Fibroblast of skin of back (primary cell): ENCODE data around the gene ENG. TPM values are rescaled to one million over a fixed set of nuclear protein-coding genes. Genes with fewer than 3 reads are reported as not detected.
"Not testable (repeated sequence)": the region's sequence is repeated elsewhere in the genome, so short reads cannot be mapped to it uniquely, and the experiment has no call there.

Source experiments
- DNase-seq: peaks from one replicate; pipeline ENCODE4 v3.0.0-alpha.2; 2013
- polyA plus RNA-seq, 2 experiments: library from polyadenylated mRNA; unstranded; fragments of 120-200 nt; gene quantifications; one replicate each; pipeline ENCODE4 v1.2.1, GENCODE V29; 2013; ENCODE audit not compliant: insufficient read length in 2 of 2

The ENG gene
- polyA plus RNA-seq (2013, experiment 1 of 2; ENCODE audit: insufficient read length) = 115 TPM
- 56.2 TPM for polyA plus RNA-seq (2013, experiment 2 of 2; ENCODE audit: insufficient read length)

GRCh38 chr9:127854184-127854806, at the start of gene ENG:
ENG (minus strand) TSS chr9:127854658; CDS start chr9:127854355, 303 bp downstream.
- peak; percentile 82 for DNase-seq

- DNase-seq = peak; percentile 64
Measured at GRCh38 chr9:127903557-127904475, 49.4 kb upstream of the ENG start.

GRCh38 chr9:127899128-127899943, 44.9 kb upstream of the ENG start, which contains the start of gene ST6GALNAC6:
ST6GALNAC6 (minus strand) TSS chr9:127899603; CDS start chr9:127897981, 1,622 bp downstream.
- DNase-seq = peak; percentile 79

GRCh38 chr9:127898433-127899127, 44.1 kb upstream of the ENG start:
- peak; percentile 87 for DNase-seq

- peak; percentile 55 for DNase-seq
Measured at GRCh38 chr9:127897193-127897692, 42.8 kb upstream of the ENG start.

GRCh38 chr9:127896395-127897192, 42.1 kb upstream of the ENG start:
- no peak for DNase-seq

- DNase-seq = no peak
Measured at GRCh38 chr9:127895811-127896210, 41.4 kb upstream of the ENG start.

GRCh38 chr9:127893392-127893791, 38.9 kb upstream of the ENG start:
- DNase-seq = no peak

- no peak for DNase-seq
Measured at GRCh38 chr9:127892831-127893230, 38.4 kb upstream of the ENG start.

- no peak for DNase-seq
Measured at GRCh38 chr9:127890053-127890452, 35.6 kb upstream of the ENG start.

GRCh38 chr9:127887792-127888191, 33.3 kb upstream of the ENG start:
- no peak for DNase-seq

- DNase-seq = no peak
Measured at GRCh38 chr9:127886401-127886972, 32.0 kb upstream of the ENG start.

GRCh38 chr9:127885508-127886281, 31.2 kb upstream of the ENG start:
- DNase-seq = no peak

- DNase-seq = no peak
Measured at GRCh38 chr9:127884976-127885490, 30.6 kb upstream of the ENG start.

- peak; percentile 59 for DNase-seq
Measured at GRCh38 chr9:127884427-127884911, 30.0 kb upstream of the ENG start.

- DNase-seq = no peak
Measured at GRCh38 chr9:127883959-127884358, 29.5 kb upstream of the ENG start.

GRCh38 chr9:127881715-127882114, 27.3 kb upstream of the ENG start:
- DNase-seq = not testable (repeated sequence)

GRCh38 chr9:127880143-127880542, 25.7 kb upstream of the ENG start:
- no peak for DNase-seq
